SK-N-SH (cell line): ENCODE measurements around the gene KCNE1.
"Not testable (repeated sequence)": the region's sequence is repeated elsewhere in the genome, so short reads cannot be mapped to it uniquely, and the experiment has no call there.

Experiments
- CTCF ChIP-seq: fragments of 200-600 bp; sonication (generic); IDR thresholded peaks from 2 replicates; pipeline ENCODE4 v1.6.1; 2017; ENCODE audit warnings: antibody characterized with exemption, mild to moderate bottlenecking, moderate library complexity
- GABPA ChIP-seq: IDR thresholded peaks from 2 replicates; pipeline ENCODE4 v1.4.0; 2012; ENCODE audit warnings: low read depth, mild to moderate bottlenecking
- GATA2 ChIP-seq: sonication (generic); formaldehyde crosslinking; IDR thresholded peaks from 2 replicates; pipeline ENCODE4 v1.5.0; 2020; ENCODE audit warnings: mild to moderate bottlenecking, missing genetic modification reagents
- MAX ChIP-seq: IDR thresholded peaks from 2 replicates; pipeline ENCODE4 v1.4.0; 2012; ENCODE audit warnings: low read depth
- NFIC ChIP-seq: IDR thresholded peaks from 2 replicates; pipeline ENCODE4 v1.4.0; 2012; ENCODE audit warnings: borderline replicate concordance
- PBX3 ChIP-seq: IDR thresholded peaks from 2 replicates; pipeline ENCODE4; 2012
- POLR2AphosphoS5 ChIP-seq: IDR thresholded peaks from 2 replicates; pipeline ENCODE4 v1.6.1; 2012; ENCODE audit warnings: low read depth, low read length
- SIN3A ChIP-seq: IDR thresholded peaks from 2 replicates; pipeline ENCODE4 v1.6.1; 2012; ENCODE audit warnings: low read depth, mild to moderate bottlenecking, low read length, moderate library complexity, borderline replicate concordance
- USF1 ChIP-seq: IDR thresholded peaks from 2 replicates; pipeline ENCODE4 v1.4.0; 2012; ENCODE audit warnings: low read depth, borderline replicate concordance
- YY1 ChIP-seq: IDR thresholded peaks from 2 replicates; pipeline ENCODE4 v1.4.0; 2012; ENCODE audit warnings: low read depth, mild to moderate bottlenecking
- ZBTB33 ChIP-seq: IDR thresholded peaks from 2 replicates; pipeline ENCODE4 v1.4.0; 2012; ENCODE audit warnings: low read depth, borderline replicate concordance

GRCh38 chr21:34467333-34467732, 44.7 kb downstream of the KCNE1 start:
- TF ChIP-seq CTCF; MAX; SIN3A; GABPA; YY1; ZBTB33; USF1; NFIC; POLR2AphosphoS5; GATA2 (CRISPR knock-in tag); PBX3: not testable (repeated sequence)
